Right ventricle myocardium inferior (tissue), 1 donor: ENCODE results near the gene APOBEC4. TPM values are rescaled to one million over a fixed set of nuclear protein-coding genes. Genes with fewer than 3 reads are reported as not detected.
A peak's percentile ranks its signal among the peaks of the same experiment; 100 is the strongest.

Source experiments
- ATAC-seq: fragments of 200-7000 bp; cut with Tn5 transposase; one replicate; pipeline ENCODE4 v1.9.1; 2020; ENCODE audit warnings: mild to moderate bottlenecking, moderate library complexity
- DNase-seq: peaks from one replicate; pipeline ENCODE4 v3.0.0; 2021; ENCODE audit errors: missing footprints
- intact Hi-C: fragments of 100-400 bp; cut with DNase I; formaldehyde crosslinking; loops from one replicate; pipeline ENCODE4 v1.11.0; 2022
- total RNA-seq: library from RNA; stranded (reverse); fragmentation: NEBNext Ultra II Directional; extraction: Animal tissue kit (Norgen Biotek cat#: 25700); gene quantifications from one replicate; pipeline ENCODE4 v1.2.1, GENCODE V29; 2021
- donor health status: DM: no; HTN: yes; CAD: no; lungs with severe emphysema.

Gene APOBEC4
- total RNA-seq, 1 donor from 2014 or later: not detected

GRCh38 chr1:183676586-183677189 lies 23.6 kb upstream of the APOBEC4 start:
- DNase-seq: peak; percentile 50
- intact Hi-C loops: no loop called here
- peak; percentile 80 for ATAC-seq

GRCh38 chr1:183675883-183676585 lies 22.9 kb upstream of the APOBEC4 start:
- no peak for DNase-seq
- intact Hi-C loops: no loop called here
- ATAC-seq: no peak

GRCh38 chr1:183675381-183675780 lies 22.3 kb upstream of the APOBEC4 start:
- ATAC-seq: no peak
- DNase-seq: no peak
- intact Hi-C loops: no loop called here

GRCh38 chr1:183674886-183675285 lies 21.8 kb upstream of the APOBEC4 start:
- ATAC-seq (no peak), DNase-seq (no peak)
- intact Hi-C loops: no loop called here

- ATAC-seq (peak; percentile 82), DNase-seq (no peak)
- intact Hi-C loops: no loop called here
Observed at GRCh38 chr1:183674339-183674738, 21.2 kb upstream of the APOBEC4 start.

- ATAC-seq (no peak), DNase-seq (no peak)
- intact Hi-C loops: no loop called here
Observed at GRCh38 chr1:183673605-183674323, 20.6 kb upstream of the APOBEC4 start.

- ATAC-seq (no peak), DNase-seq (no peak)
- intact Hi-C loops: no loop called here
Observed at GRCh38 chr1:183670169-183670568, 17.1 kb upstream of the APOBEC4 start.

- intact Hi-C loops: no loop called here
- ATAC-seq (no peak), DNase-seq (no peak)
Observed at GRCh38 chr1:183656355-183656754, 3.2 kb upstream of the APOBEC4 start.

- DNase-seq (peak; percentile 72), ATAC-seq (peak; percentile 76)
- intact Hi-C loops: loop anchor here (1.0 to 2.0 kb wide), 3 partner anchors 19 to 261 kb away; no protein-coding TSS in a partner anchor
Observed at GRCh38 chr1:183655562-183656075, 2.5 kb upstream of the APOBEC4 start.

GRCh38 chr1:183654706-183655105 lies 1.6 kb upstream of the APOBEC4 start:
- no peak for DNase-seq
- no peak for ATAC-seq
- intact Hi-C loops: loop anchor here (1.0 to 2.0 kb wide), 3 partner anchors 18 to 262 kb away; no protein-coding TSS in a partner anchor

- DNase-seq (no peak), ATAC-seq (peak; percentile 35)
- intact Hi-C loops: loop anchor here (2.0 kb wide), 2 partner anchors 17 to 31 kb away; no protein-coding TSS in a partner anchor
Observed at GRCh38 chr1:183653876-183654451, 848 bp upstream of the APOBEC4 start.

GRCh38 chr1:183653462-183653794 lies 312 bp upstream of the APOBEC4 start:
- intact Hi-C loops: no loop called here
- ATAC-seq (peak; percentile 29), DNase-seq (no peak)

GRCh38 chr1:183652107-183652506 lies 1.0 kb downstream of the APOBEC4 start:
- ATAC-seq: no peak
- intact Hi-C loops: no loop called here

GRCh38 chr1:183651612-183652011 lies 1.5 kb downstream of the APOBEC4 start:
- DNase-seq (no peak), ATAC-seq (no peak)
- intact Hi-C loops: no loop called here

More at GRCh38 chr1:183652107-183652506, 1.0 kb downstream of the APOBEC4 start:
- DNase-seq: no peak

- intact Hi-C loops: no loop called here
- DNase-seq (no peak), ATAC-seq (no peak)
Observed at GRCh38 chr1:183648042-183648441, 5.1 kb downstream of the APOBEC4 start.

GRCh38 chr1:183646776-183647175 lies 6.3 kb downstream of the APOBEC4 start:
- intact Hi-C loops: no loop called here
- ATAC-seq (no peak), DNase-seq (no peak)

- no peak for ATAC-seq
- intact Hi-C loops: no loop called here
- no peak for DNase-seq
Observed at GRCh38 chr1:183645531-183645930, 7.6 kb downstream of the APOBEC4 start.

- intact Hi-C loops: no loop called here
Observed at GRCh38 chr1:183642166-183642565, 10.9 kb downstream of the APOBEC4 start.

GRCh38 chr1:183640193-183640592 lies 12.9 kb downstream of the APOBEC4 start:
- ATAC-seq (no peak), DNase-seq (no peak)
- intact Hi-C loops: no loop called here

More at GRCh38 chr1:183642166-183642565, 10.9 kb downstream of the APOBEC4 start:
- no peak for DNase-seq
- no peak for ATAC-seq
